T-helper 9 cell (primary cell): ENCODE data around the gene NSF.
"Not testable (repeated sequence)": the region's sequence is repeated elsewhere in the genome, so short reads cannot be mapped to it uniquely, and the experiment has no call there.

ENCODE experiments used
- DNase-seq: peaks from one replicate; pipeline ENCODE4 v3.0.0-alpha.2; 2020

NSF gene

DNA sequence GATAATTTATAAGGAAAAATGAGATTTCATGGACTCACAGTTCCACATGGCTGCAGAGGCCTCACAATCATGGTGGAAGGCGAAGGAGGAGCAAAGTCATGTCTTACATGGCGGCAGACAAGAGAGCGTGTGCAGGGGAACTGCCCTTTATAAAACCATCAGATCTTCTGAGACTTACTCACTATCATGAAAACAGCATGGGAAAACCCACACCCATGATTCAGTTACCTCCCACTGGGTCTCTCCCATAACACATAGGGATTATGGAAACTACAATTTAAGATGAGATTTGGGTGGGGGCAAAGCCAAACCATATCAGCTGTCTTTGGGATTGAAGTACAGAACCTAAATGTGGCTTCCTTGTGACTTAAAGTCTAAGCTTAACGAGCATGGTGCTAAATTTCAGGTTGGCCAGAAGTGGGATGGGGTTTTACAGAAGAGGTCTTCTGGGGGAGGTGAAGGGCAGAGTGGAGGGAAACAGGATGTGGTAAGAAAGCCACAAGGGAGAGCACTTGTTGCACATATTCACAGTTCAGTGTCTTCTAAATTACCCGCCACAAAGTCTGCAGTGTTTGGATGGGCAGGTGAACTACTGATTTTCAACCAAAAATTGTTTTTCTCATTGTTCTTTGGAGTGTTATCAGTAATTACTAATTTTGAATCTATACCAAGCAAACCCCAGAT, 38.4 kb downstream of the NSF start:
- DNase-seq, result not testable (repeated sequence)

DNA sequence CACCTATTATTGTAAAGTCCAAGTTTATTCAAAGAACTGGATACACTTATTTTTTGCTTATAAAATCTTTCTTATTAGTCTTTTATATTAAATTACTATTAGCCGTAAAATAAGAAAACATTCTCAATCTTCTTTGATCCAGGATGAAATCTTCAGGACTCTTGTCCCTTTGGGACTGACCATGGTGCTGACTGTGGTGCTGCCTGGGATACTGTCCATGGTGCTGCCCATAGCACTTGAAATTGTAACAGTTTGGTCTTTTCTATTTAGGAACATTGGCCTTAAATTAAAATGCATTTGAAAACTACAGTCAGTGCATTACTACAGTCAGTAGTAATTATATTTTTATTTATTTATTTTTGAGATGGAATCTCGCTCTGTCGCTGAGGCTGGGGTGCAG, 41.7 kb downstream of the NSF start:
- not testable (repeated sequence) for DNase-seq

DNA sequence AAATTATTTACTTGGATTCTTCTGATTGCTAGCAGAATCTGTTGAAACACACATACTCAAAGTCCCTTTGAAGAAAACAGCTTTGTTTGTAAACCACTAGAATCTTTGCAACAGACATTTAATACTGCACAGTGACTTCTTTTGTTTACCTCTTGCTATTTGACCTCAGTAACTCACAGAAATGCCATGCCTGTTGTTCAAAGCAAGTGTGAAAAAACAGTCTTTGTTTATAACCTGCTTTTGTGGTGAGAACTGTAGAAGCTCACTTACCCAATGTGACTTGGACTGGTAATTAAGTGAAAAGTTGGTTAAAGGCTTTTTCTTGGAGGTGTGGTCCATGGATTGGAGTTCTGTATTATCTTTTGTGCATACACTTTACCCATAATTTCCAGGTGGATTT, 44.4 kb downstream of the NSF start:
- DNase-seq, result not testable (repeated sequence)

DNA sequence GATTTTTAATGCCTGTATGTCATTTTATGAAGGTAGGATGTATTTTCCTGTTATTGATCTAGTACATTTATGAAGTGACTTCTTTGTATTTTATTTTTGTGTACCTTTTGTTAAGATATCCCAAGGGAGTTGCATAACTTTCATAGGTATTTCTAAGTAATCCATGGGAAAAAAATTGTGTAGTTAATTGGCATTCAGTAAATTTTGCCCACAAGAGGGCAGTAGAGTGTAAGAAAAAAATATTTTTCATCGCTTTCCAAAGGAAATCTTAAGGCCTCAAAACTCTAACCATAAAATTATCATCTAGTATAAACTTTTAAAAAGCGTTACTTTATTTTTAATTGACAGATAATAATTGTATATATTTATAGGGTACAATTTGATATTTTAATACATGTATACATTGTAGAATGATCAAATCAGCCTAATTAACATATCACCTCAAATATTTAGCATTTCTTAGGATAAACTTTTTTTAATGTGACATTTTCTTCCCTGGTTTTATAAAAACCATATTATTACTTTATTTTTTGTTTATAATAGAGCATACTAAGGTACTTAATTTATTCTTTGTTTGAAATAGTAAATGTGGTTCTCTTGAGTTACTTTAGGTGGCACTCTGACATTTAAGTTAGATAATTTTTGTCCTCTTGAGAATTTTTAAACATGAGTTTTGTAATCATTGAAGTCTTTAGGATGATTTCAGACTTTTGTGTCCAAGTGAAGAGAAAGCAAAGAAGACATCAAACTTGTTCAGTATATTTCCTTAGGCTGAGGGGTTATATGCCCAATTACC, 51.6 kb downstream of the NSF start:
- not testable (repeated sequence) for DNase-seq

DNA sequence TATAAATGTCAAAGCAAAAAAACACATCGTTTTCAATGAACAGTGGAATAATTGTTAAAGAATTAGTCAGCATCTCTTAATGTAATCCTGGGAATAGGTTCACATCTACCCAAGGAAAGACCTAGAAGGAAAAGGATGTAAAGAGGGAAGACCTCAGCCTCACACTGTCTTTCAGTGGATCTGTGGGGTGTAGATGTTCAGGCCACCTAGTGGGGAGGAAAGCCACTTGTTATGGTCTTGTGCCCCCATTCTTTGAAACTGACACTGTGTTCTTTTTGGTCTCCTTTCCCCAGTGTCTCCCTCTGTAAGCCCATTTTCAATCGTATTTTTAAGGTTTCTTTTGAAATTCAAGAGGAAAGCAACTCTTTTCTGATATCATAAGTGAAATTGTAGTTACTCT, 56.8 kb downstream of the NSF start:
- not testable (repeated sequence) for DNase-seq

DNA sequence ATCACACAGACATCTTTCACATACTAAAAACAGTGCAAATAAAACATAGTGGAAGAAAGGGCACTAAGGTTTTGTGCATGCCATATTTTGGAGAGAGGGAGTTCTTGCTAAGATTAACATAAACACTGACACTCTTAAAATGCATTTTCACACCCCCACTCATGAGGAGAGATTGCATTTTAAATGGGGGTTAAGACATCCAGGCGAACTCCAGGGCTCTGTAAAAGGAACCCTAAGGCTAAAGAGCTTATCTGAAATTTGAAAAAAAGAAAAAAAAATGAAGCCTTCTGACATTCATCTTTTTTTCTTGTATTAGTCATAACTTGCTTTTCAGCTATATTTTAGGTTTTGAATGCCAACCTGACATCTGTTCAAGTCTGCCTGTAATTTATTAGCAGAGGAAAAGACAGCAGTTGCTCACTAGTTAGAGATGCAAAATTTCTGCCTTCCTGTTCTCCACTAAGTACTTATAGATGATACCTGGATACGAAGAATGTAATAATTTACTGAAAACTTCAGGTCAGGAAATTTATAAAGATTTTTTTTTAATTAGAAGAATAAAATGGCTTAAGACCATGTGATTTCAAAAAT, 57.3 kb downstream of the NSF start:
- not testable (repeated sequence) for DNase-seq

DNA sequence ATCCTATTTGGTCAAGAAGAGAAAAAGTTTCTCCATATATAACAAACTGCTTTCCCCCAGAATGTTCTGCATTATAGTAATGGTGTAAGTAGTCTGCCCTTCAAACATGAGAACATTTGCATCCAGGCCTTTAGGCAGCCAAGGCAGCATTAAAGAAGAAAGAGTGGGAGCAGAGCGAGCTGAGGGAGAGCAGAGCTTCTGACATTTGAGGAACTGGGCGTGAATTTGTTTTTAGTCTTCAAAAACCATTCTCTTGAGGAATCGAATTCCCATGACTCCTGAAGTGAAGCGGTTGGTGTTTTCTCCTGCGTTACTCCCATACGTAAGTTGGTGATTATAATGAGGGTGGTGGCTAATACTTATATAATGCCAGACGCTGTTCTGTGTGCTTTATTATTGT, 58.8 kb downstream of the NSF start:
- DNase-seq, result not testable (repeated sequence)

DNA sequence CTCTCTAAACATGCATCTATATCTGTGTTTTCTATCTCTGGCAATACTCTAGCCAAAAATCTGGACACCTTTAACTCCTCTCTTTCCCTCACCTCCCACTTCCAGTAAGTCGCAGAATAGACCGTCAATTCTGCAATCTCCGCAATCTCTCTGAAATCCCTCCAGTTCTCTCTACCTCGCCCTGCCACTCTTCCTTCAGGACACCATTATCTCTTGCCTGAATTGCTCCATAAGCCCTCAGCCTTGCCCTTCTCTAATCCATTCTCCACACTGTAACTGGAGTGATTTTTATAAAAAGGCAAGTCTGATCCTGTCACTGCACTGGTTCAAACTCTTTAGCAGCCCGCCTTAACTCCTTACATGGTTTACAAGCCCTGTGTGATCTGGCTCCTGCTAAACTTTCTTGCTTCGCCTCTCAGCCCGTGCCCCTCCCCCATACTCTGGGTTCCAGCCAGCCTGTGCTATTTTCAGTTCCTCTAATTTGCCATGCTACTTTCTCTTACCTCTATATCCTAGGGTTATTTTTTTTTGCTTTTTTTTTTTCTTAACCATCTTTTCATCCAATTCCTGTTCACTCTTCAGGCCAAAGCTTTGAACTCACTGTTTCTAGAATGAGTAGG, 61.7 kb downstream of the NSF start:
- DNase-seq, result not testable (repeated sequence)

DNA sequence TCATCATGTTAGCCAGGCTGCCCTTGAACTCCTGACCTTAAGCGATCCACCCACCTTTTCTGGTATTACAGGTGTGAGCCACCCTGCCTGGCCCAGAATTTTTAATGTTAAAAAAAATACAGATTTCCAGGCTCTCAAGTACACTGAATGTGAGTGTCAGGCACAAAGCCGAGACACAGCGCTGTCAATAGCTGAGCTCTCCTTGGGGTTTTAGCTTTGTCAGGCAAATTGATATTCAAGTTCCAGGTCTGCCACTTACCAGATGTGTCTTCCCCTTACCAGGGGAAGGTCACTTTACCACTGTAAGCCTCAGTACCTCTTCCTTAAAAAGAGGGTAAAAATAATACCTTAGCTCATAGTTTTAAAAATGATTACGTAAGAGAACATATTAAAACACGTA, 67.8 kb downstream of the NSF start:
- not testable (repeated sequence) for DNase-seq

DNA sequence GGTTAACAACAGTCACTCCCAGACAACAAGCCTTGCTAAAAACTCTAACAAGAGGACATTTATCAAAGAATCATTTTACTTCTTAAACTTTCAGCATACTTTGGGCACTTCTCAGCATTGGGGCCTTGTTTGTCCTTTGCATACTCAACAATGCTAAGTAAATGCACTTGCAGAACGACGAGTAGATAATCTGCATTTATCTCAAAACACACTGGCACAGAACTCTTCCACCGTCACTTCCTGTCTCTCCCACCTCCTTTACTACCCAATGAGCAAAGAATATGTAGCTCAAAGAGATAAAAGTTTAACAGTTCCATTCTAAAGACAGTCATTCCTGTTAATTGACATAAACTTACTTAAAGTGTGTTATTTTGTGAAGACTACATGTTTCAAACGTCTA, 69.2 kb downstream of the NSF start:
- DNase-seq, result not testable (repeated sequence)

DNA sequence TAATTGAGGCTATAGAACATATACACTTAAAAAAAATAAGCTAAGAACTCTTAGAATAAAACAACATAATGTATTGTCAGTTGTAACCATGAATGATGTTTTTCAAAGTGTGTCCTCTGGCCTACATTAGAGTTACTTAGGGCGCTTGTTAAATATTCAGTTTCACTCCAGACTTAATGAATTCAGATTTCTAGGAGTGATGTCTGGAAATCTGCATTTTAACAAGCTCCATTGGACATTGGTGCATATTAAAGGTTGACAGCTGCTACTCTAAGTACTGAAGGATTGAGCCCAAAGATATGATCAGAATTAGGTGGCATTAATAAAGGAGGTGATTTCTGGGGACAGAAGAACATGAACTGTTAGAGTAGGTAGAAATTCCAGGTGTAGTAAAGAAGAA, 72.7 kb downstream of the NSF start:
- DNase-seq, result not testable (repeated sequence)

DNA sequence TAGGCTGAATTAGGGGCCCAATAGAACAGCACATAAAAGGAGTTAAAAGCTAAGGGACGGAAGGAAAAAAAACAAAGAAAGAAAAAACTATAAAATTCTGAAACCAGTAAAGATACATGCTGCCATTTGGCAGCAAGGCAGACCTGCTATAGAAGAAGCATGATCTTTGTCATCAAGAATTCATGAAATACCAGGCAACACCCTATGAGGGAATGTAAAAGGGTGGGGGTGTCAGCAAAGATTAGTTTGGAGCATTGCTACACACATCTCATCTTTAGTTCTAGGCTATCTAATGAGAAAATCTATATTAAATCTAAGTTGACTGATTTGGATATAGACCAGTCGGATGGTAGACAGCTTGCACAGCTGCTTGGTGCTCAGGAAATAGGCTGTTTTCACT, 73.1 kb downstream of the NSF start:
- not testable (repeated sequence) for DNase-seq

DNA sequence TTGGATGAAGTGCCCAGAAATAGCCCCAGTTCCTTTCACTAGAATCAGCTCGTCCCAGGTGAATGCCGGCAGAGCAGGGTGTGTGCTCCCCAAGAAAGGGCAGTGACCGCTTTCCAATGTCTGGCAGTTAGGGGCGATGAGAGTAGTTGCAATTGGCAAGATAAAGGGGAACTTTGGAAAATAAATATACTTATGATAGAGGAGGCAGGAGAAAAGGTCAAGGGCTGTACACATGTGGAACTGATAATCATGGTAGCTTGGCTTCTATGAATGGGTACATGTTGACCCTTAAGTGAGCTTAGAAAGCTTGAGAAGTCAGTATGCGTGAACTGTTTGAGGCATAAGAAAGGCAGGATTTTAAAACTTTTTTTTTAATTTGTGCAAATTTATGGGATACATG, 75.5 kb downstream of the NSF start:
- DNase-seq, result not testable (repeated sequence)

DNA sequence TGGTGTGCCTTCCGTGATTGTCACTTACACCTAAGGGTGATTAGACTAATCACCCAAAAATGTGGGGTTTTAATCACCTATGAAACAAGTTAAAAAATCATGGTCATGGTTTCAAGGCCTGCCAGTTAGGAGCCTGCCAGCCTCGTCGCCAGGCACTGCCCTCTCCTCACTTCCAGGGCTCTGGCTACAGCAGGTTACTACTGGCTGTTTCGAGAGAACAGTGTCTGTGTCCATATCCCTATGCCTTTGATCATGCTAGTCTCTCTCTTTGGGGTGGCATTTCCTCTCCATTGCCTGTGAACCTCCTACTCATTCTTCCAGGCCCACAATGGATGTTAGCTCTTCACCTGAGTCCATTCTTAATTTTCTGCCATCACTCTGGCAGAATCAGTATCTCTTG, 80.3 kb downstream of the NSF start:
- not testable (repeated sequence) for DNase-seq

DNA sequence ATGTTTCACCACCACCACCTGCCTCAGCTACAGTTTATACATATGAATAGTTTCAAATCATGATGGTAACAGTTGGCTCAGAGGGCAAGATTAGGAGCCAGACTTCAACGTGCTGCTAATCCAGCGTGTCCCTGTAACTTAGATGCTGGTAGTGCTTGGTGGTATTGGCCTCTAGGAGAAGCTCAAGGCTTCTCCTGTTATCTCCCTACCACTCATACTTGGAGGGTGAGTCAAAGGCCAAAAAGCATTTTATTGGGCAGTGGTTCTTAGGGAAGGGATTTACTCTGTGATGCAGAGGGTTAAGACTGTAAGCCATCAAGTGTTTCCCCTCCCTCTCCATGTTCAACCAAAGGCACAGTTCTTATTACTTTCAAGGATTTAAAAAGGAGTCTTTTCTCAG, 82.3 kb downstream of the NSF start:
- not testable (repeated sequence) for DNase-seq

DNA sequence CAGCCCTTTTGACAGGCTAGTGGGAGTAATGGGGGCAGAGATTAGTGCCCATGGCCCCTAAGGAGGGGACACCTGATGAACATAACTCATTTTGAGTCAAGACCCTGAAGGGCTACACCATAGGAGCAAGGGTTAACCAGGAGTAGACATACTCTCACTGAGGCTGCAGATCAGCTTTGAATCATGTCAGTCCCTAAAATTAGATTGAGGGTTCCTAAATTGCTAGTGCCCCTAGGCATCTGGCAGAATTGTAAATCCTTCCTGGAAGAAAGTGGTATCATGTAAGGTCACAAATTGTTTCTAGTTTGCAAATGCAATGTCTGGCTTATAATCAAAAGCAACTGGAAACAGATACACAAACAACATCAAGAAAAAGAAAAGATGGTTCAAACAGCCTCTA, 87.3 kb downstream of the NSF start:
- not testable (repeated sequence) for DNase-seq

DNA sequence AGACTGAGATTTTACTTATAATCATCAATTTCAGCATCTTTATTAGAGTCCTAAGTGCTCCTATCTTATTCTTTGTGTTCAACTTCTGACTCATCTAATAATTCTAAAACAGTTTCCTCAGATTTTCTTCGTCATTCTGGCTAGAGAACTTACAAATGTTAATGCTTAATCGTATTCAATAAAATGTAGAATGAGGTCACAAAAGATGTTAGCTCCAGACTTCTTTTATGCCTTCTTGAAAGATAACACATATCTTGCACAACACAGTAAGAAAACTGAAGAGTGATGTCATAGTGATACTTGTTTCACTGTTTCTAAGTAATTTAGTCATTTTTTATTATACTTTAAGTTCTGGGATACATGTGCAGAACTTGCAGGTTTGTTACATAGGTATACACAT, 93.2 kb downstream of the NSF start:
- not testable (repeated sequence) for DNase-seq

DNA sequence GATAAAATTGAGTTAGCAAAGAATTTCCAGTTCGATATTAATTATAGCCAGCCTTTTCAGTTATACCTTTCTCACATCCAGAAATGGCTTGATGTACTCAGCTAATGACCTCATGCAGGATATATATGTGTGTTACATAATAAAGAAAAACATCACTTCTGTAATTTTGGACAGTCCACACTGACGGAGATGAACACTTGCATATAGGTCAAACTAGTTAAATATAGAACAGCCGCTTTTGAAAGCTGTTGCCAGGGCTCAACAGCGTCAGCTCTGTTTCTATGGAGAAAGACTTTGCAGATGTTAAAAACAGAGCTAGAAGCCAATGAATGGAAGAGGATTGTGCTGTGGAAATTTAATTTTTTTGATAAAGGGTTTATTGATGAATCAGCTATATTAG, 94.8 kb downstream of the NSF start:
- not testable (repeated sequence) for DNase-seq

DNA sequence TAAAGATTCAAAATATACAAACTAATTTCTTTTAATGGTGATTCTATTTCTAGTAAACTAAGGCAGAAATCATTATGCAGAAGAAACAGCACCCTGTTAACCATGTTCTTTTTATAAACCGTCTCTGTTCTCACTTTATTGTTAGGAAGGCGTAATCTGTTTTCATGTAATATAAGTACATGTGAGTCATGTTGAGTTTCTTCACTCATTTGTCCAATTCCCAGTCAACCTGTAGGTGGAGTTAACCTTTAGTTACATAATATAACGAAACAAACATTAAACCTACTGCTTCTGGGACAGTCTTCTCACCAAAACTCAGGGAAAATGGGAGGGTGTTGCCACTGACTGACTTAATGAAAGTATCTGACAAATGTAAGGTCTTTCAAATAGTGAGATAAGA, 101.7 kb downstream of the NSF start:
- DNase-seq, result not testable (repeated sequence)

DNA sequence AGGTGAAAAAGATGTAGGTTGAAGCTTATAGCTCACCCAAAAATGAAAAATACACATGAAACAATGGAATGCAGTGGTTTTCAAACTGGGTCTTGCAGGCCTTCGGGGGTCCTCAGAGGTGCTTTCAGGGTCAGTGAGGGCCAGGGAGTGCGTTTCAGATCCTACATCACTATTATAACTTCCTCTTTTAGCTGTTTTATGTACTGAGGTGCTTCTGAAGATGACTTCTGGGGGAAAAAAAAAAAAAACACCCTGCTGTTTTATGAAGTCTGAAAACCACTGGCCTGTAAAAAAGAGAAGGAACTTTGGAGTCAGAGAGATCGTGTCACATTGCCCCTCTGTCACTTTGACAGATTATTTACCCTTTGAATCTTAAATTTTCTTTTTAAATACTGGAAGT, 102.8 kb downstream of the NSF start:
- DNase-seq, result not testable (repeated sequence)

DNA sequence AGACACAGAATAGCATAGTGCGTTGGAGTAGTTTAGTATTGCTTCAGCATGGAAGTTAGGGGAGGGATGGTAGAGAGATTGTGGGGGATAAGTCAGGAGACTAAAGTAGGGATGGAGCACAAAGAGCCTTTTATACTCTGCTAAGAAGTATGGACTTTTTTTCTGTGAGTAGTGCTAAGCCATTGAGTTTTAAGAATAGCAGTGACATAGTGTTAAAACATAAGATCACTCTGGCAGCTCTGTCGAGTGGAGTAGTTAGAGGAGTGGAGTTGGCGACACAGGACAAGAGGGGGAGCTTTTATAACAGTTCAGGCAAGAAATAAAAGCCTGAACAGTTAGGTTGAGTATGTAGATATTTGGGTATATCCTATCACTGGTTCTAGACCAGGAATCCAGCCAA, 106.1 kb downstream of the NSF start:
- not testable (repeated sequence) for DNase-seq

DNA sequence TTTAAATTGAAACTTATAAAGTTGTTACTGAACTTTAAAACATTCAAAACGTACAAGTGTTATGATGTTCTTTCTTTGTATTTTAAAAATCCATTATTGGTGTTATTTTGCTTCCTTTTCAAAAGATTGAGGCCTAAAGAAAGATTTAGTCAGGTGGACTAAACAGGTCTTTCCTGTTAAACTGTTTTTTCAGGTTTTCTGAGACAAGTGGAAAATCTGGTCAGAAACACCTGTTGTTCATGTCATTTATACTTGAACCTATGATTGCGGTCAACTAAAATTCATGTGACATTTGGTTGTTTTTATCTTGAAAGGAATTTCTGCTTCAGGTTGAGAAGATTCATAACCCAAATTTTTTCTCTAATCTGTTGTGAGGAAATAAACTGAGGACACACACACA, 108.5 kb downstream of the NSF start:
- DNase-seq, result not testable (repeated sequence)

DNA sequence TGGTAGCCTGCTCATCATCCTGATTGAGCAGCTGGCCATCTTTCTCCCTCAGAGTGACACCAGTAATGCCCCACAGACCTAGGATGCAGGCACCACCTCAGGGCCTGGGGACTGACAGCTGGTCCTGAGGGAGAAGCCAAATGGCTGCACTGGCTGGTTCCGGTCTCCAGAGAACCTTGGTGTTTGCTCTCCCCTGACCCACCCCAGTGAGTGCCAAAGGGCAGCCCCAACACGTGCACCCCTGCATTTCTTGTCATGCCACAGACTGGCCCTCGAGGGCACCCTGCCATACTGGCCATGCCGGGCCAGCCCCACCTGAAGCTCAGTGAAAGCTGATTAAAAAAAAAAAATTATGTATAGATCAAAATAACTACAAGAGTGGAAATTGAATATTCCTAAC, 127.5 kb downstream of the NSF start:
- DNase-seq, result no peak
